MM.1S (cell line): Measurements from ENCODE around the gene ALPG.

Experiments
- DNase-seq: peaks from one replicate; pipeline ENCODE4 v3.0.0-alpha.2; 2015
- H2AFZ ChIP-seq: fragments of 300-600 bp; sonication (generic); 2 replicates; pipeline ENCODE4 v1.6.0; 2016; ENCODE audit warnings: antibody characterized with exemption, low read length
- H3F3A ChIP-seq: fragments of 300-600 bp; sonication (generic); 2 replicates; pipeline ENCODE4 v1.6.1; 2016; ENCODE audit warnings: mild to moderate bottlenecking, antibody characterized with exemption, low read length, moderate library complexity, mixed read lengths; ENCODE audit not compliant: insufficient read depth
- H3K27ac ChIP-seq: fragments of 300-600 bp; sonication (generic); 2 replicates; pipeline ENCODE4 v1.5.1; 2016; ENCODE audit warnings: mild to moderate bottlenecking, low read length
- H3K27me3 ChIP-seq: fragments of 300-600 bp; sonication (generic); replicated peaks from 2 replicates; pipeline ENCODE4 v1.6.0; 2016; ENCODE audit warnings: low read length; ENCODE audit not compliant: insufficient read depth
- H3K36me3 ChIP-seq: fragments of 300-600 bp; sonication (generic); replicated peaks from 2 replicates; pipeline ENCODE4 v1.6.1; 2016; ENCODE audit warnings: mild to moderate bottlenecking, low read length, mixed read lengths; ENCODE audit not compliant: insufficient read depth
- H3K4me1 ChIP-seq: fragments of 300-600 bp; sonication (generic); 2 replicates; pipeline ENCODE4 v1.6.1; 2016; ENCODE audit warnings: low read length, mixed read lengths
- H3K4me2 ChIP-seq: fragments of 300-600 bp; sonication (generic); 2 replicates; pipeline ENCODE4 v1.6.0; 2016; ENCODE audit warnings: low read depth, low read length
- H3K4me3 ChIP-seq: fragments of 300-600 bp; sonication (generic); 2 replicates; pipeline ENCODE4 v1.5.1; 2016; ENCODE audit warnings: low read length, mixed read lengths
- H3K79me2 ChIP-seq: fragments of 300-600 bp; sonication (generic); 2 replicates; pipeline ENCODE4 v1.6.1; 2016; ENCODE audit warnings: mixed run types, low read length, mixed read lengths
- H3K9ac ChIP-seq: fragments of 300-600 bp; sonication (generic); 2 replicates; pipeline ENCODE4 v1.6.1; 2016; ENCODE audit warnings: low read length, mixed read lengths
- H3K9me2 ChIP-seq: fragments of 300-600 bp; sonication (generic); replicated peaks from 2 replicates; pipeline ENCODE4 v1.6.1; 2016; ENCODE audit warnings: mild to moderate bottlenecking, low read length, mixed read lengths; ENCODE audit not compliant: insufficient read depth
- H3K9me3 ChIP-seq: fragments of 300-600 bp; sonication (generic); replicated peaks from 2 replicates; pipeline ENCODE4 v1.6.1; 2016; ENCODE audit warnings: mild to moderate bottlenecking, low read length, mixed read lengths; ENCODE audit not compliant: insufficient read depth
- H4K20me1 ChIP-seq: fragments of 300-600 bp; sonication (generic); 2 replicates; pipeline ENCODE4 v1.6.1; 2016; ENCODE audit warnings: mild to moderate bottlenecking, low read length, moderate library complexity, mixed read lengths; ENCODE audit not compliant: insufficient read depth
- CTCF ChIP-seq: fragments of 300-600 bp; sonication (generic); IDR thresholded peaks from 2 replicates; pipeline ENCODE4 v1.5.1; 2016; ENCODE audit warnings: antibody characterized with exemption, low read length, mixed read lengths
- EZH2 ChIP-seq: fragments of 300-600 bp; sonication (generic); optimal IDR thresholded peaks from 2 replicates; pipeline ENCODE3; 2017; ENCODE audit warnings: low read depth, mild to moderate bottlenecking, antibody characterized with exemption, low read length, mixed read lengths
- EZH2phosphoT487 ChIP-seq: fragments of 300-600 bp; sonication (generic); IDR thresholded peaks from 2 replicates; pipeline ENCODE4 v1.6.1; 2018; ENCODE audit warnings: antibody characterized with exemption, low read length

ALPG gene

GRCh38 chr2:232458051-232458660 lies 51.5 kb downstream of the ALPG start:
- Histone ChIP-seq H3K4me3 (no peak overlapping the region), H2AFZ (no peak overlapping the region), H3K27ac (no peak overlapping the region), H3K4me1 (no peaks in the 10 kb centered on the region), H3K36me3 (no peaks in the 10 kb centered on the region), H3K9me2 (no peaks in the 10 kb centered on the region), H3K4me2 (no peak overlapping the region), H3K9ac (no peak overlapping the region), H3K9me3 (no peaks in the 10 kb centered on the region), H3K79me2 (no peaks in the 10 kb centered on the region), H3K27me3 (peaks cover 27% of the 10 kb centered on the region), H3F3A (no peaks in the 10 kb centered on the region), H4K20me1 (no peaks in the 10 kb centered on the region)
- TF ChIP-seq CTCF (no peak), EZH2phosphoT487 (no peak), EZH2 (no peak)
- no peak for DNase-seq

- Histone ChIP-seq H3K36me3 (no peaks in the 10 kb centered on the region), H4K20me1 (no peaks in the 10 kb centered on the region), H3K27ac (no peak overlapping the region), H3K9me3 (no peaks in the 10 kb centered on the region), H3K27me3 (peaks cover 27% of the 10 kb centered on the region), H3K79me2 (no peaks in the 10 kb centered on the region), H2AFZ (no peak overlapping the region), H3K4me3 (no peak overlapping the region), H3K4me1 (no peaks in the 10 kb centered on the region), H3K4me2 (no peak overlapping the region), H3K9me2 (no peaks in the 10 kb centered on the region), H3K9ac (no peak overlapping the region), H3F3A (no peaks in the 10 kb centered on the region)
- TF ChIP-seq EZH2 (no peak), CTCF (no peak), EZH2phosphoT487 (no peak)
- no peak for DNase-seq
These were observed 52.2 kb downstream of the ALPG start for GRCh38 chr2:232458661-232459418.

- Histone ChIP-seq H3K36me3 (no peaks in the 10 kb centered on the region), H3K79me2 (no peaks in the 10 kb centered on the region), H2AFZ (no peak overlapping the region), H4K20me1 (no peaks in the 10 kb centered on the region), H3K9me2 (no peaks in the 10 kb centered on the region), H3K4me3 (no peak overlapping the region), H3K4me1 (no peaks in the 10 kb centered on the region), H3K27ac (no peak overlapping the region), H3K9me3 (no peaks in the 10 kb centered on the region), H3K4me2 (no peak overlapping the region), H3K9ac (no peak overlapping the region), H3F3A (no peaks in the 10 kb centered on the region), H3K27me3 (peaks cover 27% of the 10 kb centered on the region)
- DNase-seq, result no peak
- no peak for TF ChIP-seq EZH2
- no peak for TF ChIP-seq EZH2phosphoT487
- TF ChIP-seq CTCF, result no peak
These were observed 52.9 kb downstream of the ALPG start for GRCh38 chr2:232459419-232460035.
